Esophagus (tissue), 2 donors: ENCODE results near the gene CCHCR1. TPM values are rescaled to one million over a fixed set of nuclear protein-coding genes. Genes with fewer than 3 reads are reported as not detected.

Source experiments
- H3K27ac ChIP-seq, 2 donors: one replicate each; pipeline ENCODE4 v1.5.1; 2013; ENCODE audit warnings: low read depth in 2 of 2, mild to moderate bottlenecking in 2 of 2, inconsistent platforms in 1 of 2, low read length in 1 of 2, moderate library complexity in 1 of 2
- H3K27me3 ChIP-seq, 2 donors: one replicate each; pipeline ENCODE4 v1.6.1; 2013; ENCODE audit warnings: low read length in 2 of 2, control low read depth in 1 of 2, mild to moderate bottlenecking in 1 of 2; ENCODE audit not compliant: insufficient read depth in 2 of 2, control insufficient read depth in 1 of 2
- H3K36me3 ChIP-seq, 2 donors: one replicate each; pipeline ENCODE4 v1.6.1; 2013; ENCODE audit warnings: low read length in 1 of 2; ENCODE audit not compliant: control insufficient read depth in 2 of 2, insufficient read depth in 2 of 2
- H3K4me1 ChIP-seq, 2 donors: one replicate each; pipeline ENCODE4 v1.6.1; 2013; ENCODE audit warnings: low read length in 1 of 2; ENCODE audit not compliant: control insufficient read depth in 2 of 2, insufficient read depth in 2 of 2
- H3K4me3 ChIP-seq, 2 donors: one replicate each; pipeline ENCODE4 v1.5.1; 2013; ENCODE audit warnings: low read length in 2 of 2, mild to moderate bottlenecking in 2 of 2, low read depth in 1 of 2, moderate library complexity in 1 of 2
- H3K9me3 ChIP-seq, 2 donors: one replicate each; pipeline ENCODE4 v1.6.1; 2013; ENCODE audit warnings: mild to moderate bottlenecking in 2 of 2, low read depth in 1 of 2, low read length in 1 of 2, moderate library complexity in 1 of 2; ENCODE audit not compliant: control insufficient read depth in 2 of 2, insufficient read depth in 1 of 2
- WGBS, 2 donors: extraction: QIAGEN DNeasy Blood & Tissue Kit; methylation state at CpG; one replicate each; pipeline ENCODE4 v1.1.7; 2013; 5-methylcytosine and 5-hydroxymethylcytosine counted together
- polyA plus RNA-seq, 2 donors: library from polyadenylated mRNA; stranded (reverse); fragments of 200-250 nt; gene quantifications; one replicate each; pipeline ENCODE4 v1.2.3, GENCODE V29; 2013
- donor health status: healthy with polysubstance abuse.
- donor health status: Bipolar disorder and iron deficiency.

CCHCR1 gene
- polyA plus RNA-seq, 2 donors = 10.5 to 15.4 TPM

DNA sequence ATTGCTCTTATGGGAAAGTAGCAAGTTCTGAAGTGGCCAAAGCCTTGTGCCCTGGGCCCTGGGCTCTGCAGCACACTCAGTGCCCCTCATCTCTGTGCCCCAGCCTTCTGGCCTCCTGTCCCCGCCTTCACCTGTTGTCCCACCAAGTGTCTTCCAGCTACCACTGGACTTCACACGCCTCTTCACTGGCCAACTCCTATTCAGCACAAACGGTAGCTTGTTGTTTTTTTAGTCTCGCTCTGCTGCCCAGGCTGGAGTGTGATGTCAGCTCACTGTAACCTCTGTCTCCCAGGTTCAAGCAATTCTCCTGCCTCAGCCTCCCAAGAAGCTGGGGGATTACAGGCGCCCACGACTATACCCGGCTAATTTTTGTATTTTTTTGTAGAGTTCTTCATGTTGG lies 4.8 kb downstream of the CCHCR1 start:
- 85 to 89% methylated on average over 7 of the region's 7 CpGs for WGBS, 2 donors
- no peak overlapping the region for H3K4me3 ChIP-seq
- peaks cover 2 to 5% of the 10 kb centered on the region in 2 donors for H3K4me1 ChIP-seq
- H3K9me3 ChIP-seq = no peaks in the 10 kb centered on the region
- no peak overlapping the region for H3K27ac ChIP-seq
- H3K27me3 ChIP-seq = no peaks in the 10 kb centered on the region
- H3K36me3 ChIP-seq = peaks cover 4 to 19% of the 10 kb centered on the region in 2 donors

DNA sequence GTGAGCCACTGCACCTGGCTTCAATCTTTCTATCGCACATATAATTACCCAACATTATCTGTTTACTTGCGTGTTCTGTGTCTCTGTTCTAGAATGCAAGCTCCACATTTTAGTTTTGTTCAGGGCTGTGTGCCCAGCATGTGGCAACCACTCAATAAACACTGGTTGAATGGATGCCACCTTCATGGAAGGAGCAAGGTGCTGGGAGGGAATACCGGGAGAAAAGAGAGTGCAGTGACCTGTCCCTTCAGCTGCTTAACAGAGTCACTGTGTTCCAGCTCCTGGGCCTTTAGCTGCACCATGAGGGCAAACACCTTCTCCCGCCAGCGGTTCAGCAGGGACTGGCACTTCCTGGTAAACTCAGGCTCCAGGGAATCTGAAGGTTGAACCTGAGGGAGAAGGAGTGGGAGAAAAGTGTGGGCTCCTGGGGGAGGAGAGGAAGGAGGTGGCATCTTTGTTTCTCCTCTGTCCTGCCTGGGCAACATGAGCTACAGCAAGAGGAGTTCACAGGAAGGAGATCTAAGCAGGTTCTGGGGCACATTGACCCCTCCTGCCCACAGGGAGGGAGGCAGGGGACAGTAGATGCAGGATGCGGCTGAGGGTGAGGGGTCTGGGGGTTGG lies 7.7 kb downstream of the CCHCR1 start:
- Histone ChIP-seq H3K4me3 (no peak overlapping the region), H3K9me3 (no peaks in the 10 kb centered on the region), H3K36me3 (peaks cover 4 to 19% of the 10 kb centered on the region in 2 donors), H3K27me3 (no peaks in the 10 kb centered on the region), H3K27ac (no peak overlapping the region), H3K4me1 (no peaks in the 10 kb centered on the region)
- 85 to 93% methylated on average over 6 of the region's 6 CpGs for whole genome bisulfite sequencing, 2 donors

DNA sequence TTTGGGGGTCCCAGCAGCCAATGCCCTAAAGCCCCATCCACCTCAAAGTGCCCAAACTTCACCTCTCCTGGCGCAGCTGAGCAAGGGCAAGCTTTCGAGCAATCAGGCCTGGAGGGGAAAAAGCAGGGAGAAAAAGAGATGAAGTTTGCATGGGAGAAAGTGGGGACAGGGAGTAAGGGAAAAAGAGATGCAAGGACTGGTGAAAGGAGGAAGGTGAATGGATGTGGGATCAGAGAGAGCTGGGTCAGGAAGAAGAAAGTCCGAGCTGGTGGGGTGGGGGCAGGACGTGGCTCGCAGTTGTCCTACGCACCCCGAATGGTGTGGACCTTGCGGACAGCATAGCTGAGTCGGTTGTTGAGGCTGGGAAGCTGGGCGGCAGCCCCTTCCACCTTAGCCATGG lies 12.2 kb downstream of the CCHCR1 start:
- no peaks in the 10 kb centered on the region for H3K27me3 ChIP-seq
- 87 to 95% methylated on average over 10 of the region's 10 CpGs for WGBS, 2 donors
- H3K9me3 ChIP-seq = no peaks in the 10 kb centered on the region
- H3K27ac ChIP-seq = no peak overlapping the region
- no peaks in the 10 kb centered on the region for H3K4me1 ChIP-seq
- H3K36me3 ChIP-seq = peaks cover 4 to 16% of the 10 kb centered on the region in 2 donors
- no peak overlapping the region for H3K4me3 ChIP-seq

DNA sequence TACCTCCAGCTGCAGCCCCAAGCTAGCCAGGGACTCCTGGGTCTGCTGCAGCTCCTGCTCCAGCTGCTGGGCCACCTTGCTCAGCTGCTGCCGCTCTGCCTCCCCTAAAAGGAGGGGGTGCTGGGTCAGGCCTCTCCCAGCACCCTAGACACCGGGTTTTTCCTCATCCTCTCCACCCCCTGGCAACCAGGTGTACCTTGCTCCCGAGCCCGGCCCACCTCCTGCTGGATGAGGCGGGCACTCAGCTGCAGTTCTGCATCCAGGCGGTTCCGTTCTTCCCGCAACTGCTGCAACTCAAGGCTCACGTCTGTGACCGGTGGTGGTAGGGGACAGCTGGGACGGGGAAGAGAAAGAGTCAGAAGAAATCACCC lies 12.6 kb downstream of the CCHCR1 start:
- Histone ChIP-seq H3K27ac (no peak overlapping the region), H3K36me3 (peaks cover 2 to 12% of the 10 kb centered on the region in 2 donors), H3K4me3 (no peak overlapping the region), H3K9me3 (no peaks in the 10 kb centered on the region), H3K27me3 (no peaks in the 10 kb centered on the region), H3K4me1 (no peaks in the 10 kb centered on the region)
- 76 to 82% methylated on average over 10 to 11 of the region's 11 CpGs for WGBS, 2 donors

DNA sequence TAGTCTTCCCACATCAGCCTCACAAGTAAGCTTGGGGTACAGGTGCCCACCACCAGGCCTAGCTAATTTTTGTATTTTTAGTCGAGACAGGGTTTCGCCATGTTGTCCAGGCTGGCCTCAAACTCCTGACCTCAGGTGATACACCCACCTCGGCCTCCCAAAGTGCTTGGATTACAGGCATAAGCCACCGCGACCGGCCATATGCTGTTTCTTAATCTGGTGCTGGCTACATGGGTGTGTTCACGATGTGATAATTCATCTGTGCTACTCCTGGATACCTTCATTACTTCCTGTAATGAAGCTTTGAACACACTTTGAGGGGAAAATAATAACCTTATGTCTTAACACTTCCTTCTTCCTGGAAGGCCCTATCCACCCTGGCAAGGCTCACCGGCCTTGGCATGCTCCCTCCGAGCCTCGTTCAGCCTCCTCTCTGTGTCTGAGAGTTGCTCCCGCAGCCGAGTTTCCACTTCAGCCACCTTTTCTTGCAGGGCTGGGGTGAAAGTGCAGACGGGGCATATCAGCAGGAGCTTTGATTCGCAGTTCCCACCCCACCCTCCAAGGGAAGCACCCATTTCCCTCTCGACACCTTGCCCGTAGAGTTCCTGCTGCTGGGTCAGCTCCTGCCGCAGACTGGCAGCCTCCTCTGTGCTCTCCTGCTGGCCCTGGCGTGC lies 13.2 kb downstream of the CCHCR1 start:
- no peak overlapping the region for H3K27ac ChIP-seq
- no peaks in the 10 kb centered on the region for H3K27me3 ChIP-seq
- no peaks in the 10 kb centered on the region for H3K9me3 ChIP-seq
- H3K4me1 ChIP-seq = peaks cover 0 to 4% of the 10 kb centered on the region in 2 donors
- WGBS, 2 donors = 73 to 83% methylated on average over 18 of the region's 18 CpGs
- no peak overlapping the region for H3K4me3 ChIP-seq
- peaks cover 0 to 7% of the 10 kb centered on the region in 2 donors for H3K36me3 ChIP-seq

DNA sequence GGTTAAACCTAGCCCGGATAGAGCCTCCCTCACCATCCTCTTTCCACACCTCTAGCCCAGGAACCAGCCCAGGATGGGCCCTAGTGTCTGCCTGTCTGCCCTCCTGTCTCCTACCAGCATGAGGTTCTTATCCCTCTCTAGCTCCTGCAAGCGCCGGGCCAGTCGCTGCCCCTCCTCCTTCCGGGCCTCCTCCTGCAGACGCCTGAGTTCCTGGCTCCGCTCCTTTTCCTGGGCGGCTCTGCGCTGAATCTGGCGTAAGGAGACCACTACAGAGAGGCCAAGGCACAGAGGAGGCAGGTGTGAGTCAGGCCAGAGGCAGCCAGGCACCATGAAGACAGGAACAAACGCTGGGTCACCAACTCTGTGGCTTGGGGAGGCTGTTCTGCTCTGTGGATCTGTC lies 14.5 kb downstream of the CCHCR1 start:
- Histone ChIP-seq H3K4me1 (peaks cover 0 to 14% of the 10 kb centered on the region in 2 donors), H3K4me3 (no peak overlapping the region), H3K9me3 (no peaks in the 10 kb centered on the region), H3K36me3 (peaks cover 0 to 3% of the 10 kb centered on the region in 2 donors), H3K27me3 (no peaks in the 10 kb centered on the region), H3K27ac (no peak overlapping the region)
- WGBS, 2 donors = 49 to 57% methylated on average over 11 of the region's 11 CpGs

DNA sequence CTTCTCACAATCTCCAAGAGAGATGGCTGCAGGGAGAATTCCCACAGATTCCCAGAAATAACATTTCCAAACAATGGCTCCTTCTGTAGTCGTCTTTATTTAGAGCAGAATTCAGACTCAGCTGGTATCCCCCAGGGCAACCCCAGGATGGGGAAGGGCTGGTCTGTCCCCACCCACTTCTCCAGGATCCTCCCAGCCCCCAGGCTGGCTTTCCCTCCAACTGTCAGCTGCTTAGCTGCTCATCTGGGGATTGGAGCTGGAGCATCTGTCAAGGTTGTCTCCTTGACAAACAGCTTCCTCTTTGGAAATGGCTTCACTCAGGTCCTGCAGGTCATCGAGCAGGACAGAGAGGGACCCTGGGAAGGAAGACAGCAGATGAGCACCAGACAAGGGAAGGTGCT lies 15.2 kb downstream of the CCHCR1 start:
- Histone ChIP-seq H3K4me1 (peaks cover 0 to 14% of the 10 kb centered on the region in 2 donors), H3K9me3 (no peaks in the 10 kb centered on the region), H3K27ac (no peak overlapping the region), H3K27me3 (no peaks in the 10 kb centered on the region), H3K4me3 (no peak overlapping the region), H3K36me3 (peaks cover 0 to 3% of the 10 kb centered on the region in 2 donors)
- WGBS, 2 donors = 42 to 48% methylated on average over 2 of the region's 2 CpGs

DNA sequence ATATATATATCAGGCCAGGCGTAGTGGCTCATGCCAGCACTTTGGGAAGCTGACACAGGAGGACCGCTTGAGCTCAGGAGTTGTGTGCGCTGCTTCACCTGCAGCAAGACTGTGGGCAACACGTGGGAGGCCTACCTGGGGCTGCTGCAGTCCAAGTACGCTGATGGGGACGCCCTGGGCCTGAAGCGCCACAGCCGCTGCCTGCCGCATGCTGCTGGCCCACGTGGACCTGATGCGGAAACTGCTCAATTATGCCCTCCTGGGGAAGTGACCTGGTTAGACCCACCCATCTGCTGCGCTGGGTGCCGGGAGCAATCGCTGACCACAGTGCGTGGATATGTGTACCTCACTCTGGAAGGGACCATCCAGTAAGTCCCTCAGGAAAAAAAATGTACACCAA lies 17.0 kb downstream of the CCHCR1 start:
- no peaks in the 10 kb centered on the region for H3K27me3 ChIP-seq
- no peak overlapping the region for H3K4me3 ChIP-seq
- peaks cover 0 to 14% of the 10 kb centered on the region in 2 donors for H3K4me1 ChIP-seq
- WGBS, 2 donors = 84 to 89% methylated on average over 15 of the region's 15 CpGs
- H3K9me3 ChIP-seq = no peaks in the 10 kb centered on the region
- H3K36me3 ChIP-seq = peaks cover 0 to 3% of the 10 kb centered on the region in 2 donors
- H3K27ac ChIP-seq = no peak overlapping the region

DNA sequence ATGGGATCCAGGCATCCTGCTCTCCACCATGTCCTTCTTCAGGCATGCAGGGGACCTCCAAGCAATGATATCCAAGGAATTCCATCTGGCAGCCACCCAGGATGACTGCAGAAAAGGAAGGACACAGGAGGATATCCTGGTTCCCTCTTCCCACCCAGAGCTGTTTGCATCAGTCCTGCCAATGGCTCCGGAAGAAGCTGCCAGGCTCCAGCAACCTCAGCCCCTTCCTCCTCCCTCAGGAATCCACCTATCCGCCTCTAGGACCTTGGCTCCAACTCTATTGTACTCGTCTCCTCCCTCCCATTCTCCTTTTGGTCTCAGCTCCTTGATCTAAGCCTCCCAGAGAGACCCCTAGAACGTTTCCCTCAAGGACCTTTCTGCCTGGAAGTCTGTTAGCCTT lies 18.0 kb downstream of the CCHCR1 start:
- Histone ChIP-seq H3K36me3 (no peaks in the 10 kb centered on the region), H3K27ac (no peak overlapping the region), H3K9me3 (no peaks in the 10 kb centered on the region), H3K4me1 (peaks cover 0 to 14% of the 10 kb centered on the region in 2 donors), H3K4me3 (no peak overlapping the region), H3K27me3 (no peaks in the 10 kb centered on the region)
- 21 to 32% methylated on average over 4 of the region's 4 CpGs for WGBS, 2 donors

DNA sequence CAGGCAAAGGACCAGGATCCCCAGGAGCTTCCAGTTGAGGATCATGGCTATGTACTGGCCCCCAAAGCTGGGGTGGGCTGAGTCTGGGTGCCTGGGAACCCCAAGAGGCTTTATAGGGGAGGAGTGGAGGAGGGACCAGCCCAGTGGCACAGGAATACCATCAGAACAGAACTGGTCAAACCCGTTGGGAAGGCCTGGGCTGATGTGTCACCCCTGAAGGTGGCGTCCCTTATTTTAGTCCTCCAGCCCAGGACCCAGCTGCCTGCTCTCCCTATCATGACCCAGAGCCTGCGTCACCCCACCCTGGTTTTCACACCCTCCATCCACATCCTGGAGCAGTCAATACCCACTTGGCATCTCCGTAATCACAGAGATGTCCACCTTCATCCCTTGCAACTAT lies 18.6 kb downstream of the CCHCR1 start, which contains the start of gene PSORS1C2:
Gene PSORS1C2, minus strand, starts transcription at position 85 of the 400 bp plus-strand sequence. Its CDS starts 40 bp downstream, at position 45.
- WGBS, 2 donors = 67 to 68% methylated on average over 4 of the region's 4 CpGs
- Histone ChIP-seq H3K4me1 (peaks cover 0 to 14% of the 10 kb centered on the region in 2 donors), H3K9me3 (no peaks in the 10 kb centered on the region), H3K27me3 (no peaks in the 10 kb centered on the region), H3K36me3 (no peaks in the 10 kb centered on the region), H3K4me3 (no peak within 1 kb of the TSS), H3K27ac (no peak within 1 kb of the TSS)
